ENCODE measurements around the gene PPFIA1.

The PPFIA1 gene

DNA sequence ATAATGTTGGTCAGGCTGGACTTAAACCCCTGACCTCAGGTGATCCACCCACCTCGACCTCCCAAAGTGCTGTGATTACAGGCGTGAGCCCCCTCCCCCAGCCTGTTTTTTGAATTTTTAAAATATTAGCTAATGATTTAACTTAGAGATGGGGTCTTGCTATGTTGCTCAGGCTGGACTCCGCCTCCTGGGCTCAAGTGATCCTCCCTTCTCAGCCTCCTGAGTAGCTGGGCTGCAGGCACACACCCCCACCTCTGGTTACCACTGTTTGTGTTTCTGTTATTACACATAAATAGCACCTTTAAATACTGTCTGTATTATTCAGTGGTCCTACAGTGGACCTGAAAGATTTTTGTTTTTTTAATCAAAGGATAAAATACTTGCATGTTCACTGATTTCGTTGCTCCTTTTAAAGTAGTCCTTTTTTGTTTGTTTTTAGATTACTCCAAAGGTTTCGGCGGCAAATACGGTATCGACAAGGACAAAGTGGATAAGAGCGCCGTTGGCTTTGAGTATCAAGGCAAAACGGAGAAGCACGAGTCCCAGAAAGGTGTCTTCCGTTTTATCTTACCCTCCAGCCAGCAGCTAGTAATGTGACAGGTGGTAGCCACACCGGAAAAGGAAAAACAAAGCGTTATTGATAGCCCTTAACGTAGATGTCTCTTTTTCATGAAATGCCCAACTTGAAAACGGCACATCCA, 149.0 kb downstream of the PPFIA1 start:
- no peak for DNase-seq

DNA sequence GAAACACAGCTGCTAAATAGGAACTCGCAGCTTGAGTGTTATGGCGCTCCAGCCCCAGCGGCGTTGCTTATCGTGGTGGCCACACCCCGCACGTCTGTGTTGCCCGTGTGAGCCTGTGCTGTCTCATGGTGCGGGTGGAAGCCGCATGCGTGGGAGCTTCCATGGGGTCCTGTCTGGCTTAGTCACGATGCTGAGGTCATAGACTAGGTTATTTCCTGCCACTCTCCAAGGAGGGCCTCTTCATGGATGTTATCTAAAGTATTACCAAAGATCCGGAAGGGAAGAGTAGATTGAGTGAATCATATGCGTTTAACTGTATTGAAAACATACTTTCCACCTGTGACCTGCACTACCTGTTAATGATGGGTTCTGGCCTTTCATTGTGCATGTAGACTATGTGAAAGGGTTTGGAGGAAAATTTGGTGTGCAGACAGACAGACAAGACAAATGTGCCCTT, 149.5 kb downstream of the PPFIA1 start:
- DNase-seq, result peak; percentile 50

DNA sequence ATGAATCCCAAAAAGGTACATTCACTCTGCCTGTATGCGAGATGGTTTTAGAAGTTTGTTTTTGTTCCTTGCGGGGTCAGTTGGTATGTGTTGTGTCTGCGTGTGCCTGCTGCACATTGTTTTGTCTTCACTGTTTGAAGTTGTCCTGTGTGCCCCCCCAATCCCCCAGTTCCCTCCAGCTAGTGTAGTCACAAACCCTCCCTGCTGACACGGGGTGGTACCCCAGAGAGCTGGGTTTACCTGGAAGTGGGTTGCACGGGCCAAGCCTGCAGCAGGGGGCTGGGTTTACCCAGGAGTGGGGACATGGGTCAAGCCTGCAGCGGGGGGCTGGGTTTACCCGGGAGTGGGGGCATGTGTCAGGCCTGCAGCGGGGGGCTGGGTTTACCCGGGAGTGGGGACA, 150.0 kb downstream of the PPFIA1 start:
- DNase-seq, result no peak

DNA sequence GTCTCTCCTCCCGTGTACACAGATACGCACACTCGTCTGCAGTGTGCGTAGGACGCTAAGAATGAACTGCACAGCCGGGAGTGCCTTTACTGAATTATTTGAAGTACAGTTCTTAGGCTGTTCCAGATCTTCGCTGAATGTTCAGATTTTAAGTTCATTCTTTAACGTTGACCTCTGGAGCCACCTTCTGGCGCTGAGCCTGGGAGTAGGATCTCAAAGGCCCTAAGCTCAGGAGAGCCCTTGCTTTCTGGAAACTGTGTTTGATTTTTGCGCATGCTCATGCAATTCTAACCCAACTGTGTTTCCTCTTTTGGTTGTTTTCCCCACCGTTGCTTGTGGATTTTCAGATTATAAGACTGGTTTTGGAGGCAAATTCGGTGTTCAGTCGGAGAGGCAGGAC, 150.6 kb downstream of the PPFIA1 start:
- DNase-seq, result peak; percentile 41

DNA sequence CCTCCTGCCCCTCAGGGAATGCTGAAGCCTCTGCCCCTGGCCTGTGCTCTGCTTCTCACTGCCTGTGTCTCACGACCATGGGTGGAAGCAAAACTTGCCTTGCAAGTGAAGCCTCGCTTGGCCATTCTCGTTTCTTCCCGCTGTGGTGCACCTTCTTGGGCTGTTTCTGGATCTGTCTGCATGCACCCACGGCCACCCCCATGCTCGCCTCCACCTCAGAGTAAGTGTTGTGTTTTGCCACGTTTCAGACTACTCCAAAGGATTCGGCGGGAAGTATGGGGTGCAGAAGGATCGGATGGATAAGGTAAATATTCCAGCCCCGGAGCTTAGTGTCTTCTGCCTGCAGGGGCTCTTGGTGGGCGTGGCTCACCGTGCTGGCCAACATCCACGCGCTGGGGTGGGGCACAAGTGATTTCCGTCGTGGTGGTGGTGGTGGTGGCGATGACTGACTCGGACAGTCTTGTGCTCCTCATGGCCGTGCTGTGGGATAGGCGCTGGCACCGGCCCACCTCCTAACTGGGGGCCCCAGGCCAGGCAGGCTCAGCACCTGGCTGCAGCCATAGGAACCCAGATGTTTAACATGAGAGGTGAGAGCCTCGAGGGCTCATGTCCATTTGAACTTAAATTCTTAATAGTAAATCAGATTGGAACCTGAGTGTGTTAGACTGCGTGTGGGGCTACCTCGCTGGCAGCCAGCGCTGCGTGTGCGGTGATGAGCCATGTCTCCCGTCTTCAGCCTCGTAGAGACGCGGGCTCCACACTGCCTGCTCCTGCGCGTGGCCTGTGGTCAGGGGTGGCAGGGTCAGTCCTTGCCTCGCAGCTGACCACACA, 152.4 kb downstream of the PPFIA1 start:
- no peak for DNase-seq

DNA sequence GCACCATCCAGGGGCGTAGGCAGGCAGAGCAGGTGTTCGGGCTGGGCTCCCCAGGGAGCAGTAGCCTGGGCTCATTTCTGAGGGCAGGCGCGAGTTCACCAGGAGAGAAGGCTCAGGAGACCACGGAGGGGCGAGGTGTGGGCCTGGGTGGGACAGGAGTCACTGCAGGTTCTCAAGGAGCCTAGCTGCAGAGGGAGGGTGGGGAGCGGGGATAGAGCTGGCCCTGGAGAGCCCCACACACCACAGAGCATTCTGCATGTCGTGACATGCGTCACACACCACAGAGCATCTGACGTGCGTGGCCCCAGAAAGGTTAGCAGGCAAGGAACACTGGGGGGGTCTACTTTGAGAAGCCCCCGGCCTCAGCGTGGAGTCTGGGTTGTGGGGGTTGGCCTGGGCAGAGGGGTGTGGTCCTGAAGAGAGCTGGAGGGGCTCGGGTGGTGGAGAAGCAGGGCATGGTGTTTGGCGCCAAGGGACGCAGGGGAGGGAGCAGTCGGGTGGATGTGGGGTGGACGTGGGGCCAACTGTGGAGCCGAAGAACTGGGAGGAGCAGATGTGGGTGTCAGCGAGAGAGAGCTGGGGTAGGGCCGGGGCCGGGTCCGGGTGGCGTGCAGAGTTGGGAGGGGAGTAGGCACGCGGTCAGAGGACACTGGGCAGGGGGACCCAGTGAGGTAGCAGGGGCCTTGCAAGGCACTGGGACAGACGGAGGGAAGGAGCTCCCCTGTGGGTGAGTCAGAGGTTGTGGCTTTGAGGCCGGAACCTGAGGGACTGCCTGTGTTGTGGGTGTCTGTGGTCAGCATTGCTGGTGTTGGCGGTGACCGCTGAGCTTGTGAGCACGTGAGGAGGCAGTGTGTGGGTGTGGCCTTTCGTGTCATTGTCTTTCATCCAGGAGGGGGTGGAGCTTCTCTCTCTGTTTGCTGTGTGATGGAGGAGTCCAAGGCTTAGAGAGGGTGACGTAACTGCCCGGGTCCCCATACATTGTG, 153.3 kb downstream of the PPFIA1 start:
- DNase-seq, result peak; percentile 79

DNA sequence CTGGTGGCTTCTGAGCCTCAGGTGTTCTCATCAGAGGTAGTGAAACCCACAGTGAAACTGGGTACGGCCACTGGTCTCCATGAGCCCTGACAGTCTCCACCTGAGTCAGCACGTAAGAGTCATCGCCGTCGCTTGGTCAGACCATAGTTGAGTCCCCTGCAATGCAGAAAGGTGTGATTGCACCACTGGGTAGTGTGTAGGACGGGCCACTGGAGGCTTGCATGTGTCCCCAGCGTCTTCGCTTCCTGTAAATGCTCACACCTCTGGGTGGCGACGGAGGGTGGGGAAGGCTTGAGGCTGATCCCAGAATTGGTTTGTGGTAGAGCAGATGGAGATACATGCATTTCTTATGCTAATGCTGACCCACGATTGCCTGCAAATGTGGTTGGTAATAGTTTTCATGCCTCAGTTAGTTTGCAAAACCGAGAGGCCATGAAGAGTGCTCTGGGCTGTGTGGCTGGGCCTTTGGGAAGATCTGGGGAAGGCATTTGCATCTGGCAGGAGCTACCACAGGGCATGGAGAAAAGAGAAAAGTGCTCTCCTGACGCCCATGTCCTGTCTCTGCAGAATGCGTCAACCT, 154.4 kb downstream of the PPFIA1 start:
- DNase-seq, result no peak

DNA sequence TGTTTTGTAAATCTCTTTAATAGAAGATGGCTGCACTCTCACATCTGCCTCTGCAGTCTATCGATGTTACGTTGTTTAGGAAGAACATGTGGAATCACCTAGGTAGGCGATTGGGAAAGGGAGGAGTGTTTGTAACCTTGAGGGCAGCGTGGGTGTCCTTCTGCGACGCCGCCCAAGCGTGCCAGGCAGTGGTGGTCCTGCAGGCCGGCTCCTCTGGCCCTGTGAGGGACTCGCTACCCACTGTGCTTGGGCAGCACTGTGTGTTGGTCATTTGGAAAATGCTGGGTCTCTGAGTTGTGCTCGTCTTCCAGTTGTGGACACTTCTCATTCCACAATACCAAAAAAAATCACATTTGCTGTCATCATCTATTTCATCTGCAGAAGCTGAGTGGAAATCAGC, 156.9 kb downstream of the PPFIA1 start:
- no peak for DNase-seq

DNA sequence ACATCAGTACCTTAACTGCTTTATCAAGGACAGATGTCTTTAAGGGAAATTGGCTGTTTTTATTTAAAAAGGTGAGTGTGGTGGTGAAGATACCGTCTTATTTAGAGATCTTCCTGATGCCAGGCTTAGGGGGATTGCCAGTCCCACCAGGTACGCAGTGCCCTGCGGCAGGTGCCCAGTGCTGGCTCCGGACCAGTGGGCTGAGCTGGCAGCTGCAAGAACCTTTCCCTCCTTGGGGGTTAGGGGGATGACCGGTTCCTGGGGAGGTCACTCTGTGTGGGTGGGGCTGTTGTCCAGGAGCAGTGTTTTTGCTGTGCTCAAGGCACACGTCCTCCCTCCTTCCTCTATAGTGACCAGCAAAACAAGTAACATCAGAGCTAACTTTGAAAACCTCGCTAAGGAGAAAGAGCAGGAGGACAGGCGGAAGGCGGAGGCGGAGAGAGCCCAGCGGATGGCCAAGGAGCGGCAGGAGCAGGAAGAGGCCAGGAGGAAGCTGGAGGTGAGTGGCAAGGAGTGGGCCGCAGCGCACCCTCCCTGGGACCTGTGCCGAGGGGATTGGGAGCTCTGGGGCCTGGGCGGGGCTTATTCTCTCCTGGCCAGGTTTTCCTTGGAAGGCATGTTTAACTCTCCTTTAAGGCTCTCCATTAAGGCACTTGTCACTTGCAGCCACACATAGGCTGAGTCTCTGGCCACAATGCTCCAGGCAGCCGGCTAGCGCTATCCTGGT, 158.4 kb downstream of the PPFIA1 start:
- no peak for DNase-seq

DNA sequence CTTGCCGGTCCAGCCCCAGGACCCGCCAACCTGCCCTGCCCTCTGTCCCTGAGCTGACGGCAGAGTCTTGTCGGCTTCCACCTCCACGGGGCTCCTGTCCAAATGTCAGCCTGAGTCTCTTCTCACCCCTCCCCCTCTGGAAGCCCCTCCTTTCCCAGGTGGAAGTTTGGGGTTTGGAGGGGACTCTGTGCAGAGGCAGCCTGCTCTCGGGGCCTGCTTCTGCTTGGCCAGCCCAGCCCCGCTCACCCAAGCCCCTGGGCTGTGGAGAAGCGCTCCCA, 158.9 kb downstream of the PPFIA1 start:
- DNase-seq, result no peak

DNA sequence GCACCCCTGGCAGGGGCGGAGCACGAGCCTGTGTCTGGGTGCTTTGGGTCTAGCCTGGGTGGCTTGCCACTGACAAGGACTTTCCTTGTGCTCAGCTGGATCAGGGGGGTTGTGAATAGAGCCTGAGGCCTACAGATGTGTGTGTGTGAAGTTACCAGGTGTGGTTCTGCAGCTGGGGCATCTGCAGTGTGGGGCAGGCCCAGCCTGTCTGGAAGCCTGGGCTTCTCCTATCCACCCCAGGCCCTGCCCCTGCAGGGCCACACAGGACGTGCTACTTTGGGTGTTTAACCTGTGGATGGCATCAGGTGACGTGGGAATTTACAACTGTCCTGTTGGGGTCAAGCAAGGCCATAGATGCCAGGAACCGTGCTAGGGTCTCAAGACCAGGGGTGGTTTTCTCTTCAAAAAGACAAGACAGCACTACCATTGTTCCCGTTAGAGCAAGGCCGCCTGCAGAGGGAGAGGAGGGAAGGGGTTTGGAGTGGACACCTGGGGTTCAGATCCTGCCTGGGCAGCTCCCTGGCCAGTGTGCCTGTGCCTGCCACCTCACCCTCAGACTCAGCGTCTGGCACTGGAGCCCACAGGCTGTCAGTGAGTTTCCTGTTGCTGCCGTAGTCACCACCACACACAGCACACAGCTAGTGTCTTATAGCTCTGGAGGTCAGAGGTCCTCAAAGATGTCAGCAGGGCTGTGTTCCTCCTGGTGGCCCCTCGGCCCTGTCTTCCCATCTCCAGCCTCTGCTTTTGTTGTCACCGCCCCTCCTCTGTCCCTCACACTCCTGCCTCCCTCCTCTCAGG, 159.4 kb downstream of the PPFIA1 start:
- no peak for DNase-seq

DNA sequence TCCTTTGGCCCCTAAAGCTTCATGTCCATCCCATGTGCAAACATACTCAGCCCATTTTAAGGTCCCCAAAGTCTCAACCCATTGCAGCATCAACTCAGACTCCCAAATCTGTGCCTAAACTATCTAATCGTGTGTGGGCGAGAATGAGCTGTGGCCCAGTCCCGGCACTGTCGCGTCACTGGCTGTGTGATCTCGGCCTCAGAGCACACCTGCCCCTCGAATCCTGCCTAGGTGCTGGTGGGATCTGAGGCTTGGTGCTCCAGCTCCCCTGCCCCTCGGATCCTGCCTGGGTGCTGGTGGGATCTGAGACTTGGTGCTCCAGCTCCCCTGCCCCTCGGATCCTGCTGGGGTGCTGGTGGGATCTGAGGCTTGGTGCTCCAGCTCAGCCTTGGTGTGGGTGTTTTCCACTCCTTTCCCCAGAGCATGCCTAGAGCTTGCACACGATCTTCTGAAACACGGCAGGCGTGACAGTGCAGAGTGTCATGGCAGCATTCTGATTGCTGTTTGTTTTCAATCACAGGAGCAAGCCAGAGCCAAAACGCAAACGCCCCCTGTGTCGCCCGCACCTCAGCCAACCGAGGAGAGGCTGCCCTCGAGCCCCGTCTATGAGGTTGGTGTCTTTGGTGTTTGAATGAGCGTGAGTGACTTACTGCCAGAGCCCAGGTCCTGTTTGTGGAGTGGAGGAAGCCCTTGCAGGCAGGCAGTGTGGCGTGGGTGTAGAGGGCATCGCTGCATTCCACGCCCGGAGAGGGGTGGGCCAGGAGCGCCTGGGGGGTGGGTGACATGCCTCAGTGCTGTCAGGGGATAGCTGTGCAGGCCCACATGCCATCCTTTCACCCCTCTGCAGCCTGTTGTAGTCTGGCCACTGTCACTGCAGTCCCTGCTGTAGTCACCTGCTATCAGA, 160.4 kb downstream of the PPFIA1 start:
- DNase-seq, result no peak

DNA sequence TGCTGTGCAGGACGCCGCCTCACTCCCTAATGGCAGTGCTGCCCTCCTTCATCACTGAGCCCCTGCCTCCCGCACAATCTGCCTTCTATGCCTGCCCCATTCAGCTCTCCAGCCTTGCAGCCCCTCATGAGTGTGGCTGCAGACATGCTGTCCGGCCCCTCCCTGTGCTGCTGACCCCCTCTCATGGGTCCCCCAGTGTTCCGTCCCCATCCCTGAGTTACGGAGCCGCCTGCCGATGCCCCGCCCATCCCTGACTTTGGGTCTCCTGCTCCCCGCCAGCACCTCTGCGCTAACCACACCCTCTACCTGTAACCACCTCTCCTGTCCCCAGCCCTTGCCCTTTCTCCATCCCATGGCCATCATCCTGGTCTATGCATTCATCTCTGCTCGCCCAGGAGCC, 161.1 kb downstream of the PPFIA1 start:
- no peak for DNase-seq

DNA sequence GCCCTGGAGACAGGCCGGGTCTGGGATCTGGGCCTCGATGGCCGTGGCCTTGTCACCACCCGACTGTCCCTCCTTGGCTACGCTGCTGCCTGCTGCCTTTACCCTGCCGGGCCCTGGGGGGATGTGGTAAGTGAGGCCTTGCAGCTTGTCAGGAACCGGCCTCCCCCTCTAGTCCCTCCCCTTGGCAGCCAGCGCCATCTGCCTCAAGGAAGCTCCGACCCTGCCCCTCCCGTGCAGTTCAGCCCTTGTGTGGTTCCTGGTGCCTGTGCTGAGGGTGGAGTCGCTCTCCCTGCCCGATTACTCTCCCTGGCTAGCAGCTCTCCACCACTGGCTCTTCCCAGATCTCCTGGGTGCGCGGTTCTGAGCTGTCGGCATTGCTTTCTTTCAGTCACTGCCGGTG, 161.6 kb downstream of the PPFIA1 start:
- DNase-seq, result peak; percentile 50

DNA sequence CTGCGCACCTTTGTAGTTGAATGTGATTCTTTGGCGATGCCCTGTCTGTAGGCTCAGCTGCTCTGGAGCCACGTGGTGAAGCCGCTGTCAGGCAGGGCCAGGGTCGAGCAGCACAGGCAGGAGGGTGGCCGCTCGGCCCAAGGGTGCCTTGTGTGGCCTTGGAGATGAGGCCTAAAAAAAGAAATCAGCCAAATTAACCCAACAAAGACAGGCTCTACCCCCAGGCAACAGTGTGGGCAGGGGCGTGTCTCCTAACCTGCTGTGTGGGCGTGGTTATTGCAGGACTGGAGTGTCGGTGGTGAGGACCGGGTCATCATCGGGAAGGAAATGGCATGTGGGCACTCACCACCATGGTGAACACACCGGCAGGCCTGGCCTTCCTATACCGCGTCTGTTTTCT, 162.1 kb downstream of the PPFIA1 start:
- no peak for DNase-seq

DNA sequence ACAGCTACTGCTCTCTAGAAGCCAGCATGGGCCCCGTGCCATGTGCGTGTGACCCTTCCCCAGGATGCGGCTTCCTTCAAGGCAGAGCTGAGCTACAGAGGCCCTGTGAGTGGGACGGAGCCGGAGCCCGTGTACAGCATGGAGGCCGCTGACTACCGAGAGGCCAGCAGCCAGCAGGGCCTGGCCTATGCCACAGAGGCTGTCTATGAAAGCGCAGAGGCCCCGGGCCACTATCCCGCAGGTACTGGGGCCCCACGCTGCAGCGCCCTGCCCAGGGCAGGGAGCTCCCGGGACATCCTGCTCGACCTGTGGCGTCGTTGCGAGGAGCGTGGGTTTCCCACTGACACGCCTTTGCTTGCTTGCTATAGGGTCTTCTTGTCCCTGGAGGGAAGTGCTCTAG, 162.5 kb downstream of the PPFIA1 start:
- DNase-seq, result no peak

DNA sequence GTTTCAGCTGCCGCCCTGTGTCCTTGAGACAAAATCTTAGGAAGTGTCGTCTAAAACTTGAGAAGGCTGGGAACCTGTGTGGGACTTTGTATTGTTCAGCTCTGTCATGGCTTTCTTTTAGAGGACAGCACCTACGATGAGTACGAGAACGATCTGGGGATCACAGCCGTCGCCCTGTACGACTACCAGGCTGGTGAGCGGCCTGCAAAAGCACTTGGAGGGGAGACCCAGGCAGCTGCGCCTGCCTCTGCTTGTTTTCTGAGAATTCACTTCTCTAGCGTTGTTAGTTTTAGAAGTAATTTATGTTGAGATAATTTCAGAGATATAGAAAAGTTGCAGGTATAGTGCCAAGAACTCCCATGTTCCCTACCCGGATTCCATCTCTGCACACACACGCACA, 163.0 kb downstream of the PPFIA1 start:
- no peak for DNase-seq
